Activated naive CD4-positive, alpha-beta T cell treated with anti-CD3 and anti-CD28 coated beads, Interleukin-2, amount 10 ng/mL, durations not matched to agents 7 days and 5 days (primary cell): ENCODE results near the gene SMKR1.

ENCODE experiments used
- CTCF ChIA-PET: fragments of 350-600 bp; sonication (Branson Sonifier 250); formaldehyde crosslinking; loops from one replicate; lab custom pipeline; 2021; ENCODE audit warnings: antibody characterized with exemption; lab: Charles Lee
- DNase-seq: peaks from one replicate; pipeline ENCODE4 v3.0.0-alpha.2; 2020
- H3K27ac Mint-ChIP-seq: one replicate; pipeline ENCODE4 v1.8.0; 2021; ENCODE audit warnings: mild to moderate bottlenecking, moderate library complexity, mixed read lengths
- H3K27me3 Mint-ChIP-seq: one replicate; pipeline ENCODE4 v1.8.0; 2021; ENCODE audit warnings: mild to moderate bottlenecking, mixed read lengths
- H3K36me3 Mint-ChIP-seq: one replicate; pipeline ENCODE4 v1.8.0; 2021; ENCODE audit warnings: mixed read lengths
- H3K4me1 Mint-ChIP-seq: one replicate; pipeline ENCODE4 v1.8.0; 2021; ENCODE audit warnings: mixed read lengths
- H3K4me3 Mint-ChIP-seq: one replicate; pipeline ENCODE4 v1.8.0; 2021; ENCODE audit warnings: mild to moderate bottlenecking, moderate library complexity, mixed read lengths
- H3K9me3 Mint-ChIP-seq: one replicate; pipeline ENCODE4 v1.8.0; 2021; ENCODE audit warnings: mixed read lengths

SMKR1 gene

DNA sequence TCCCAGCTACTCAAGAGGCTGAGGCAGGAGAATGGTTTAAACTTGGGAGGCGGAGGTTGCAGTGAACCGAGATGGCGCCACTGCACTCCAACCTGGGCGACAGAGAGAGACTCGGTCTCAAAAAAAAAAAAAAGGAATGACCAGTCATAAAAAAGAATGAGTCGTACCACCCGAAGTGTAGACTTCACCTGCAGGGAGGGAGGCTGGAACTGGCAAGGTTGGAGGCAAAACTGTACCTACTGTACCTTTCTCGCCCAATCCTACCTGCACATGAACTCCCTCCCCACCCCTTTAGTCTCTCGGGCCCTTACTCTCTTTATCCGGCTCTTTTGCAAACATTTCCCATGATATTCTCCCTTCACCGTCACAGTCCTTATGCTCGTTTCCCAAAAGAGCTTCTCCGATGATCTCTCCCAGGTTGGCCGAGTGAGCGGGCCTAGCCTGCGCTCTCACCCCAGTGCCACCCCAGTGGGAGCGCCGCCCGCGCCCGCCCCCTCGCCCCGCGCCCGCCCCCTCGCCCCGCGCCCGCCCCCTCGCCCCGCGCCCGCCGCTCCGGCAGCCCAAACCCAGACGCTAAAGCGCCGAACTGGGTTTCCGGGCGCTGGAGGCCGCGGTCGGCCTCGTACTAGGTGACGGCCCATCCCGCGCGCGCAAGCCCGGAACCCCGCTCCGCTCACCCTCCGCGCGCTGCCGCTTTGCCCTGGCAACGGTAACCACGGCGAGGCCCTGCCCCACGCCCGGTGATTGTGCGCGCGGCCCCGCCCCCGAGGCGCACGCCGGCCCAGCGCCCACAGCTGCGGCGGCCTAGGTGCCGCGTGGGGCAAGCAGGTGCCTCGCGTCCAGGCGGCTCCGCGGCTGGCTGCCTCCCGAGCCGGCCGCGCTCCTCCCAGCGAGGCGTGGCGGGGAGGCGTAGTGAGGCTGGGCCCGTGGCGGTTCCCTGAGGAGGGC is at the start of gene SMKR1:
TSS of gene SMKR1 (plus strand) at position 772 of the 948 bp plus-strand sequence. CDS start 294 bp downstream, outside the sequence.
- CTCF ChIA-PET: interaction anchor here (1.9 kb wide), 1 partner anchor 106 kb away, joined by 4 read pairs; no protein-coding TSS in a partner anchor
- Mint-ChIP-seq H3K4me1 (peaks cover 33% of the 10 kb centered on the region), H3K4me3 (peak within 1 kb of the TSS; percentile 78), H3K36me3 (no peaks in the 10 kb centered on the region), H3K9me3 (no peaks in the 10 kb centered on the region), H3K27me3 (peaks cover 31% of the 10 kb centered on the region), H3K27ac (peak within 1 kb of the TSS; percentile 65)
- DNase-seq: peak; percentile 96

DNA sequence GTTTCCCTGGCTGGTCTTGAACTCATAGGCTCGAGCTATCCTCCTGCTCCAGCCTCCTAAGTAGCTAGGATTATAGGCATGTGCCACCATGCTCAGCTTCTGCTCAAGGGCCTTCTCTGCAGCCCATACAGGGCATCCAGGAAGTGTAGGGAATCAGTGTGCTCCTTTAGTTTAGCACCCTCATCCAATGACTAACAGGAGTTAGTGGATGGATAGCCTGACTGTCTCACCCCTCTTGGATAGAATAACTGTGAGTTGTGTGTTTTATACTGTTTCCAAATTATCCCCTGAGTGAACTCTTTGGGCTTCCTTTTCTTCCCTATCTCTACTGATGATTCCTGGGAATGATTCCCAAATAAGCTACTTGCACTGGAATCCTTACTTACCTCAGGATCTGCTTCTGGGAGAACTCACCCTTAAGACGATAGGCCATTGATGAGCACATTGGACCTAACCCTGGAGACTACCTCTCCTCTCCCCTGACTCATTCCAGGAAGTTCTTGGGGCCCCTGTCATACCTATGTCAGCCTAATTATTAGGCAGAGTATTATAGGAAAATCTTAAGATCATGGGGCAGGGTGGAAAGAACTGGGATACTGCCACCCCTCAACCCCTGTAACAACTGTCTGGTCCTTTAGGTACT is 49.6 kb upstream of the SMKR1 start:
- no peak overlapping the region for H3K27ac Mint-ChIP-seq
- H3K4me3 Mint-ChIP-seq: no peak overlapping the region
- DNase-seq: no peak
- CTCF ChIA-PET: interaction anchor here (0.9 to 1.9 kb wide), 4 partner anchors 12 to 85 kb away, joined by 3 to 4 read pairs (median 4); no protein-coding TSS in a partner anchor
- H3K36me3 Mint-ChIP-seq: peaks cover 39% of the 10 kb centered on the region
- no peaks in the 10 kb centered on the region for H3K27me3 Mint-ChIP-seq
- no peaks in the 10 kb centered on the region for H3K4me1 Mint-ChIP-seq
- H3K9me3 Mint-ChIP-seq: peaks cover 12% of the 10 kb centered on the region

DNA sequence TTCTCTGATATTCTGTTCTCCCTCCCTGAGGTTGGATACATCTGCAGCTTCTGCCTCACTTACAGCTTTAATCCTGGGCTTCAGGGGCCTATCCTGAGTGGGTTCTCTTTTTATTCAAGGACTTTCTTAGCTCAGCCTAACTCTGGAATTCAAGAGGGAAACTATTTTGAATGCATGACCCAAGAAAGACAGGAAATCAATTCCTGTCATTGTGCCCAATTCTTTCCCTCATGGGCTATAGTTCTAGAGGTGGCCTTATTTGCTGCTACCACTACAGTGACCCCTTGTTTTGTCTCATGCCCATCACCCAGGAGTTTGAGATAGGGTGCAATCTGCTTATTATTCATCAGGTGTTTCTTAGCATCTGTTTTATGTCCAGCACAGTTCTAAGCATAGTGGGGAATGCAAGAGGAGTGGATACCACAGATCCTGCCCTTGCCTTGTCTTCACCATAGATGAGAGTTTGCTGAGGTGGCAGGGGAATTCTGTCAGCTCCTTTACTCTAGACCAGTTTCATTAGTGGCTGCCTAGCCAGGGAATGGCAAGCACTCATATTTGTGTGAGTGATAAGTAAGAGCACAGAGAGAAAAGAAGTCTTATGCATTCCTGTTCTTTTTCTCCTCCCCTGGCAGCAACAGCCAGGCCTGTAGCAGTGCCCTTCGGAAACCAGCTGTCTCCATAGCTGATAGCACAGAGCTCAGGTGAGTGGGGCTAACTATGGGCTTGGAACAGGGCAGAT is 48.7 kb upstream of the SMKR1 start:
- no peak for DNase-seq
- Mint-ChIP-seq H3K4me3 (no peak overlapping the region), H3K36me3 (peaks cover 31% of the 10 kb centered on the region), H3K9me3 (peaks cover 5% of the 10 kb centered on the region), H3K27ac (no peak overlapping the region), H3K4me1 (no peaks in the 10 kb centered on the region), H3K27me3 (no peaks in the 10 kb centered on the region)
- CTCF ChIA-PET: interaction anchor here (0.9 to 1.5 kb wide), 3 partner anchors 18 to 86 kb away, joined by 3 to 4 read pairs (median 4); no protein-coding TSS in a partner anchor

DNA sequence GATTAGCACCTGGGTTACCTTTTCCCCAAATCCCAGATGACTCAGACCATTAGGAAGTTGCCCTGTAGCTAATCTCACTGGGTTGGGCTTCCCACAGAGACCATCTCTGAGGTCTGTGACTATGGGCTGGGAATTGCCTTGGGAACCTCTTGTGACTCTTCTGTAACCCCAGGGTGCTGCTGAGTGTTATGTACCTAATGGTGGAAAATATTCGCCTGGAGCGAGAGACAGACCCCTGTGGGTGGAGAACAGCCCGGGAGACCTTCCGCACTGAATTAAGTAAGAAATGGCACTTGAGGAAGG is 48.1 kb upstream of the SMKR1 start:
- peaks cover 1% of the 10 kb centered on the region for H3K9me3 Mint-ChIP-seq
- H3K4me1 Mint-ChIP-seq: no peaks in the 10 kb centered on the region
- no peak for DNase-seq
- H3K4me3 Mint-ChIP-seq: no peak overlapping the region
- CTCF ChIA-PET: interaction anchor here (1.3 to 1.5 kb wide), 2 partner anchors 17 to 86 kb away, joined by 4 read pairs; no protein-coding TSS in a partner anchor
- H3K27me3 Mint-ChIP-seq: no peaks in the 10 kb centered on the region
- no peak overlapping the region for H3K27ac Mint-ChIP-seq
- peaks cover 26% of the 10 kb centered on the region for H3K36me3 Mint-ChIP-seq

DNA sequence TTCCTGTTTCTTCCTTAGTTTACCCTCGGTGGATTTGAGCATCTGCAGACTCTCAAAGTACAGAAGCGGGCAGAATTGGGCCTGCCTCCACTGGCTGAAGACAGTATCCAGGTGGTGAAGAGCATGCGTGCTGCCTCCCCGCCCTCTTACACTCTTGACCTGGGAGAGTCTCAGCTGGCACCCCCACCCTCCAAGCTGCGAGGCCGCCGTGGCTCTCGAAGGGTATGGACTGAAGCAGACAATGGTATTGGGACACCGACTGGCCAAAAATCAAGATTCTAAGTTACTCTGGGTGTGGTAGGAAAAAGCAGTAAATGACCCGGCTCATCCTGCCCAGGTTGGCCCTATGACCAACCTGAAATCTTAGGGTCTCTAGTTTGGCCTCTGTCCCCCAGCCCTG is 45.9 kb upstream of the SMKR1 start:
- Mint-ChIP-seq H3K4me1 (no peaks in the 10 kb centered on the region), H3K36me3 (peaks cover 14% of the 10 kb centered on the region), H3K4me3 (no peak overlapping the region), H3K9me3 (no peaks in the 10 kb centered on the region), H3K27ac (no peak overlapping the region), H3K27me3 (no peaks in the 10 kb centered on the region)
- CTCF ChIA-PET: no interaction called here
- DNase-seq: no peak

DNA sequence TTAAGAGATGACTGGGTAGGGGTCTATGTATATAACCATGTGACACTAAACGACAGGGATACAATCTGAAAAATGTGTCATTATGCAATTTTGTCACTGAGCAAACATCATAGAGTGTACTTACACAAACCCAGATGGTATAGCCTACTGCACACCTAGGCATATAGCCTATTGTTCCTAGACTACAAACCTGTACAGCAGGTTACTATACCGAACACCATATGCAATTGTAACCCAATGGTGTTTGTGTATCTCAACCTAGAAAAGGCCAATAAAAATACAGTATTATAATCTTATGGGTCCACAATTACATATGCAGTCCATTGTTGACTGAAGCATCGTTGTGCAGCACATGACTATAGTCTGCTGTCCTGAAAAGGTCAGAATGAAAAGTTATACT is 45.2 kb upstream of the SMKR1 start:
- Mint-ChIP-seq H3K4me1 (no peaks in the 10 kb centered on the region), H3K27me3 (no peaks in the 10 kb centered on the region), H3K27ac (no peak overlapping the region), H3K4me3 (no peak overlapping the region), H3K9me3 (no peaks in the 10 kb centered on the region), H3K36me3 (peaks cover 14% of the 10 kb centered on the region)
- DNase-seq: no peak
- CTCF ChIA-PET: no interaction called here

DNA sequence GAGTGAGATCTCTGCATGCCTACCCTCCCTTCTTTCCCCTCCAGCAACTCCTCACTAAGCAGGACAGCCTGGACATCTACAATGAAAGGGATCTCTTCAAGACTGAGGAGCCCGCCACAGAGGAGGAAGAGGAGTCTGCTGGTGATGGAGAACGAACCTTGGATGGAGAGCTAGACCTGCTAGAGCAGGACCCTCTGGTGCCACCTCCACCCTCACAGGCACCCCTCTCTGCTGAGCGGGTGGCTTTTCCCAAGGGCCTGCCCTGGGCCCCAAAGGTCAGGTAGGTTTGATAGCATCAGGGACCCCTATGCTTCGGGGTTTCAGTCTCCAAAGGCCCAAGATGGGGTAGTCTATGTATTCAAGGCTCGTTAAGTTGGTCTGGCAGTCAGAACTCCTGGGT is 44.2 kb upstream of the SMKR1 start:
- Mint-ChIP-seq H3K36me3 (peaks cover 14% of the 10 kb centered on the region), H3K4me1 (no peaks in the 10 kb centered on the region), H3K4me3 (no peak overlapping the region), H3K27me3 (no peaks in the 10 kb centered on the region), H3K27ac (no peak overlapping the region), H3K9me3 (no peaks in the 10 kb centered on the region)
- CTCF ChIA-PET: no interaction called here
- no peak for DNase-seq

DNA sequence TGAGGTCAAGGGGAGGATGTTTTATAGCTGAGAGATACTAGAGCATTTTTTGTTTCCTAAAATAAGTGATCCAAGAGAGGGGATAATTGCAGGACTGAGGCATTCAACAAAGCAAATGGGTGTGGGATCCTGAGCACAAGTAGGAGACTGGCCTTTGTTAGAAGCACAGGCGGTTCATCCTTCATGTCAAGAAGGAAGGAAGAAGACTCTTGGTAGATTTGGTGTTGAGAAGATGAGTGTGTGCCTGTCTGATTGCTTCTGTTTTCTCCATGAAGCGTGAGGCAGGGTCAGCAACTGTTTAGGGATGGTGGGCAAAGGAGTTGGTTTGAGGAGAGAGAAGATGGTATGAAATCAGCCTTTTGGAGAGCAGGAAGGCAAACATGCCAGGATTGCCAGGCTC is 40.5 kb upstream of the SMKR1 start:
- no peak for DNase-seq
- H3K9me3 Mint-ChIP-seq: no peaks in the 10 kb centered on the region
- peaks cover 4% of the 10 kb centered on the region for H3K36me3 Mint-ChIP-seq
- H3K27me3 Mint-ChIP-seq: no peaks in the 10 kb centered on the region
- H3K4me1 Mint-ChIP-seq: no peaks in the 10 kb centered on the region
- no peak overlapping the region for H3K27ac Mint-ChIP-seq
- CTCF ChIA-PET: interaction anchor here (1.0 to 1.5 kb wide), 3 partner anchors 10 to 119 kb away, joined by 3 to 5 read pairs (median 3); no protein-coding TSS in a partner anchor
- no peak overlapping the region for H3K4me3 Mint-ChIP-seq

DNA sequence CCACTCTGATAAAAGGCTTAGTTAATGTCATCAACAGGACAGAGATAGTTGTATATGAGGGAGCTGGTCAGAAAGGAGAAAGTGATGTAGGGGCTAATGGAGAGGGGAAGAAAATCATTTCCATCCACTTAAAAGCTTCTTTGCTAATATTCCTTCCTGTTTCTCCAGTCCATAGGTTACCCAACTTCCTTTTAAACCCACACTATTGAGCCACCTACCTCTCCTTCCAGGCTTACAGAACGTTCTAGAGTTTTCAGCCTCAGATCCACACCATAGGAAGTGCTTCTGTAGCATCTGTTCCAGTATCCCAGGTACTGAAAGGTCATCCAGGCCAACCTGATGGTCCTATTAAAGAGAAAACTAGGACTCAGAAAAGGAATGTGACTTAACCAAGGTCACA is 39.9 kb upstream of the SMKR1 start:
- Mint-ChIP-seq H3K4me1 (no peaks in the 10 kb centered on the region), H3K36me3 (peaks cover 4% of the 10 kb centered on the region), H3K4me3 (no peak overlapping the region), H3K27ac (no peak overlapping the region), H3K9me3 (no peaks in the 10 kb centered on the region), H3K27me3 (no peaks in the 10 kb centered on the region)
- CTCF ChIA-PET: interaction anchor here (1.0 to 1.8 kb wide), 4 partner anchors 9 to 95 kb away, joined by 3 to 6 read pairs (median 4); no protein-coding TSS in a partner anchor
- no peak for DNase-seq

DNA sequence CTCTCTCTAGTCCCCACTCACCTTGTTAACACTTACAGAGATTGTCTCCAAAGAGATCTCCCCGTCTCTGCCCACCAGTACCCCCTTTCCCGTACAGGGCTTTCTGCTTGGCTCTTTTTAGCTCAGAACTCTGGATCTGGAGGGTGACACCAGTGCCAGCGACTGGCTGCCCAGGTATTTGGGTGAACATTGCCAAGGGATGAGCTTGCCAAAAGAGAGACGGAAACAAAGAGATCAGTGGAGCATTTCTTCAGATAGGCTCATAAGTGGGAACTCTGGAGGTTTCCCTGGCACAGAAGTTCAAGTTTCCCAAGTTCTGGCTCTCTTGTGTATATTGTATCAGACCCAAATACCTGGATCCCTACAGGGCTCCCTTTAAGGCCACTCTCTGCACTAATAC is 38.1 kb upstream of the SMKR1 start:
- peaks cover 3% of the 10 kb centered on the region for H3K36me3 Mint-ChIP-seq
- H3K9me3 Mint-ChIP-seq: no peaks in the 10 kb centered on the region
- no peak for DNase-seq
- CTCF ChIA-PET: interaction anchor here (1.0 to 1.6 kb wide), 4 partner anchors 62 to 121 kb away, joined by 3 to 5 read pairs (median 4); no protein-coding TSS in a partner anchor
- H3K27ac Mint-ChIP-seq: no peak overlapping the region
- no peaks in the 10 kb centered on the region for H3K27me3 Mint-ChIP-seq
- H3K4me3 Mint-ChIP-seq: no peak overlapping the region
- peaks cover 10% of the 10 kb centered on the region for H3K4me1 Mint-ChIP-seq

DNA sequence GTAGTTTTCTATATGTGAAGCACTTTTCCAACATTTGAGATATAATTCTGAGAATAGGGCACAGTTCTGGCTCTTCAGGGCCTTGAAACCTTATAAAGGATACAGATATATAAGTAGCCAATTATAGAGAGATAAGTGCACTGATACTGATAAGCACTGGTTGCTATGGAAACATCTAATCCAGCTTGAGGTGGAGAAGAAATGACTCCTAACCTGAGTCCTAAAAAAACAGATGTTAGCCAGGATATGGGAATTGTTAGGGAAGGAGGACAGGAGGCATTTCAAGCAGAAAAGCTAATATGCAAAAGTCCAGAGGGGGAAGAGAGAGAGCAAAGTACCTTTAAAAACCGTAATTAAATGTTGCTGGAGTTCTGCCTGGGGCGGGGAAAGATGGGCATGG is 37.3 kb upstream of the SMKR1 start:
- H3K4me1 Mint-ChIP-seq: peaks cover 10% of the 10 kb centered on the region
- CTCF ChIA-PET: interaction anchor here (0.6 to 1.6 kb wide), 5 partner anchors 63 to 183 kb away, joined by 3 to 5 read pairs (median 3); no protein-coding TSS in a partner anchor
- no peak overlapping the region for H3K27ac Mint-ChIP-seq
- peaks cover 3% of the 10 kb centered on the region for H3K36me3 Mint-ChIP-seq
- H3K27me3 Mint-ChIP-seq: no peaks in the 10 kb centered on the region
- no peaks in the 10 kb centered on the region for H3K9me3 Mint-ChIP-seq
- DNase-seq: no peak
- H3K4me3 Mint-ChIP-seq: no peak overlapping the region

DNA sequence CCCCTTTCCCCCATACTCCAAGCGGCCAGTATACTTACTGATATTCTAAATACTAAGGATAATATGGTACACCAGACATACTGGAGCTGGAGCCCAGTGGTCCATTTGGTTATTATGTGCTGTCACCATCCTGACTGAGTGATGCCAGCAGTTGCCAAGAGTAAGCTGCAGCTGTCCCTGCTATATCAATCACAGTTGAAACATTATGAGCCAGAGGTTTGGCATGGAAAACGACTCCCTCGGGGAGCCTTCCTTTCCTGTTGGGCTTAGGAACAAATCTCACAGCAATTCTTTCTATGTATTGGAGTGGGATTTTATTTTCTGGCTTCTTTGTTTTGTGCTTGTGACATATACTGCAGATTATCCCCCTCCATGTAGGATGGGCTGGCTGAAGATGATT is 35.5 kb upstream of the SMKR1 start:
- no peak for DNase-seq
- Mint-ChIP-seq H3K4me3 (no peak overlapping the region), H3K27me3 (no peaks in the 10 kb centered on the region), H3K27ac (no peak overlapping the region), H3K9me3 (no peaks in the 10 kb centered on the region), H3K36me3 (peaks cover 3% of the 10 kb centered on the region), H3K4me1 (peaks cover 10% of the 10 kb centered on the region)
- CTCF ChIA-PET: no interaction called here

DNA sequence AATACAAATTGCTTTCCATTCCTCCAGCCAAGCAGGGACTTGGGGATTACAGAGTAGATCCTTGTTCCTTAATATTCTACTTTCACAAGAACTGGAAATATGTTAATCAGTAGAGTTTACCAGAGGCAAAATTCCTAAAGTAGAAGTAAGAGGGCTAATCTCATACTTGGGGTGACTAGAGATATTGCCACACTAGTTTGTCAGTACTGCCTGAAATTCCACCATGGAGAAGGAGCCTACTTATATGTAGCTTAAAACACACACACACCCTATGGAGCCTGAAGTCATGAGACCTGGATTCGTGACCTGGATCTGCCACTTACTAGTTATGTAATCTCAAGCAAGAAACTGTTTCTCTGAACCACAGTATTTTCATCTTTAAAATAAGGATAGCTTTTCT is 34.2 kb upstream of the SMKR1 start:
- H3K27ac Mint-ChIP-seq: no peak overlapping the region
- CTCF ChIA-PET: interaction anchor here (0.6 to 7.7 kb wide), 5 partner anchors 92 to 498 kb away, joined by 3 to 133 read pairs (median 11); no protein-coding TSS in a partner anchor
- H3K9me3 Mint-ChIP-seq: no peaks in the 10 kb centered on the region

More for the DNA sequence above, 34.2 kb upstream of the SMKR1 start:
- H3K27me3 Mint-ChIP-seq: no peaks in the 10 kb centered on the region
- no peak for DNase-seq
- H3K4me3 Mint-ChIP-seq: no peak overlapping the region
- peaks cover 3% of the 10 kb centered on the region for H3K36me3 Mint-ChIP-seq
- H3K4me1 Mint-ChIP-seq: peaks cover 10% of the 10 kb centered on the region
